HG03439 (cell line): ENCODE measurements around the gene USB1.

Source experiments
- ATAC-seq: cut with Tn5 transposase; IDR thresholded peaks from one replicate; pipeline ENCODE4 v1.9.1; 2021; ENCODE audit warnings: mild to moderate bottlenecking, moderate library complexity; ENCODE audit not compliant: unreplicated experiment

USB1 gene

GRCh38 chr16:58046054-58046881 lies 45.1 kb downstream of the USB1 start:
- ATAC-seq = no peak

- no peak for ATAC-seq
These were observed 45.7 kb downstream of the USB1 start for GRCh38 chr16:58046936-58047335.

- ATAC-seq = no peak
These were observed 46.5 kb downstream of the USB1 start for GRCh38 chr16:58047557-58048348.

- ATAC-seq = no peak
These were observed 47.5 kb downstream of the USB1 start for GRCh38 chr16:58048494-58049231.

GRCh38 chr16:58049232-58050185 lies 48.3 kb downstream of the USB1 start:
- ATAC-seq = no peak

GRCh38 chr16:58051296-58051695 lies 50.1 kb downstream of the USB1 start:
- ATAC-seq = no peak

- no peak for ATAC-seq
These were observed 50.8 kb downstream of the USB1 start for GRCh38 chr16:58051821-58052603.

- ATAC-seq = no peak
These were observed 52.4 kb downstream of the USB1 start for GRCh38 chr16:58053682-58054005.

GRCh38 chr16:58054289-58054688 lies 53.1 kb downstream of the USB1 start:
- ATAC-seq = no peak

- ATAC-seq = no peak
These were observed 55.4 kb downstream of the USB1 start for GRCh38 chr16:58056580-58056979.

GRCh38 chr16:58057121-58057520 lies 55.9 kb downstream of the USB1 start:
- ATAC-seq = no peak

- ATAC-seq = no peak
These were observed 56.6 kb downstream of the USB1 start for GRCh38 chr16:58057784-58058183.

GRCh38 chr16:58062821-58063220 lies 61.6 kb downstream of the USB1 start:
- no peak for ATAC-seq

GRCh38 chr16:58063377-58064076 lies 62.3 kb downstream of the USB1 start:
- no peak for ATAC-seq

- ATAC-seq = no peak
These were observed 69.4 kb downstream of the USB1 start for GRCh38 chr16:58070585-58070984.
